K562 (cell line): ENCODE measurements around the gene CCDC169. TPM values are rescaled to one million over a fixed set of nuclear protein-coding genes. Genes with fewer than 3 reads are reported as not detected.

Experiments used
- ATF1 ChIP-seq, 2 experiments: fragments of 450-650 bp in 1 of 2; IDR thresholded peaks; 2 replicates each; pipeline ENCODE4 v1.6.1; 2016; ENCODE audit warnings: missing compliant biosample characterization in 1 of 2, missing genetic modification characterization in 1 of 2
- ATF3 ChIP-seq, 2 experiments: fragments of 450-650 bp in 1 of 2; sonication (generic) in 1 of 2; formaldehyde crosslinking in 1 of 2; IDR thresholded peaks in 1 of 2; conservative IDR thresholded peaks in 1 of 2; 2 replicates each; pipeline versions ENCODE4 v1.6.1 to v1.8.1; 2016 to 2023; ENCODE audit warnings: mild to moderate bottlenecking in 2 of 2, moderate library complexity in 2 of 2, inconsistent platforms in 1 of 2, missing genetic modification reagents in 1 of 2
- CAMTA2 ChIP-seq: fragments of 250-450 bp; sonication (Bioruptor Pico); conservative IDR thresholded peaks from 2 replicates; pipeline ENCODE4 v1.5.1; 2022
- CEBPG ChIP-seq, 3 experiments: fragments of 200-800 bp in 1 of 3; sonication (Bioruptor generic) in 1 of 3; sonication (generic) in 1 of 3; formaldehyde crosslinking in 1 of 3; IDR thresholded peaks in 2 of 3; conservative IDR thresholded peaks in 1 of 3; 2 replicates each; pipeline versions ENCODE4 v1.6.1 to v1.8.0; 2016 to 2022; ENCODE audit warnings: missing compliant biosample characterization in 2 of 3, missing genetic modification characterization in 2 of 3, mild to moderate bottlenecking in 1 of 3, missing genetic modification reagents in 1 of 3
- CHD1 ChIP-seq: fragments of 200-600 bp; sonication (generic); IDR thresholded peaks from one replicate; pipeline ENCODE4 v1.6.1; 2012; ENCODE audit warnings: mild to moderate bottlenecking, moderate library complexity, low read length, inconsistent platforms
- DIDO1 ChIP-seq: fragments of 450-650 bp; IDR thresholded peaks from 2 replicates; pipeline ENCODE4 v1.6.1; 2016; ENCODE audit warnings: low read depth, missing biosample characterization, missing genetic modification characterization
- EP400 ChIP-seq: fragments of 450-650 bp; IDR thresholded peaks from 2 replicates; pipeline ENCODE4 v1.6.1; 2017; ENCODE audit warnings: antibody characterized with exemption, mild to moderate bottlenecking, moderate library complexity
- ETV1 ChIP-seq: fragments of 450-650 bp; conservative IDR thresholded peaks from 2 replicates; pipeline ENCODE4 v1.6.1; 2016; ENCODE audit warnings: missing genetic modification characterization, control low read depth, low read depth, missing compliant biosample characterization
- FOXA3 ChIP-seq, 2 experiments: fragments of 450-650 bp in 1 of 2; sonication (generic) in 1 of 2; formaldehyde crosslinking; IDR thresholded peaks in 1 of 2; conservative IDR thresholded peaks in 1 of 2; 2 replicates each; pipeline versions ENCODE4 v1.4.0 to v1.8.0; 2020 to 2022; ENCODE audit warnings: mild to moderate bottlenecking in 2 of 2, missing genetic modification reagents in 1 of 2
- GTF2E2 ChIP-seq: fragments of 200-800 bp; sonication (Bioruptor generic); IDR thresholded peaks from 2 replicates; pipeline ENCODE4 v1.6.1; 2016; ENCODE audit warnings: missing genetic modification characterization, missing compliant biosample characterization
- JUND ChIP-seq, 2 experiments: IDR thresholded peaks; 2 replicates in 1 of 2; 3 replicates in 1 of 2; pipeline ENCODE4 v1.6.1; 2011; ENCODE audit warnings: borderline replicate concordance in 2 of 2, low read depth in 2 of 2, low read length in 2 of 2, improper control_type of control experiment in 1 of 2, missing biosample characterization in 1 of 2, missing genetic modification characterization in 1 of 2, missing genetic modification reagents in 1 of 2
- MAFF ChIP-seq: IDR thresholded peaks from 2 replicates; pipeline ENCODE4 v1.6.1; 2012; ENCODE audit warnings: low read length, improper control_type of control experiment
- MTA1 ChIP-seq: fragments of 450-650 bp; IDR thresholded peaks from 2 replicates; pipeline ENCODE4 v1.6.1; 2017; ENCODE audit warnings: borderline replicate concordance
- MTA2 ChIP-seq: fragments of 450-650 bp; IDR thresholded peaks from 2 replicates; pipeline ENCODE4 v1.6.1; 2016; ENCODE audit warnings: low read depth
- NFE2L1 ChIP-seq: fragments of 450-650 bp; IDR thresholded peaks from 2 replicates; pipeline ENCODE4 v1.6.1; 2016; ENCODE audit warnings: missing genetic modification characterization, low read depth, mild to moderate bottlenecking, missing compliant biosample characterization, moderate library complexity, borderline replicate concordance
- POLR2AphosphoS5 ChIP-seq: IDR thresholded peaks from 2 replicates; pipeline ENCODE4 v1.6.1; 2011; ENCODE audit warnings: mild to moderate bottlenecking, low read depth, low read length, moderate library complexity; ENCODE audit not compliant: control insufficient read depth, insufficient read depth
- POLR2H ChIP-seq: IDR thresholded peaks from 2 replicates; pipeline ENCODE4 v1.6.1; 2016; ENCODE audit warnings: missing genetic modification characterization, low read depth, mild to moderate bottlenecking, control low read depth, missing compliant biosample characterization, moderate library complexity
- PYGO2 ChIP-seq: fragments of 450-650 bp; IDR thresholded peaks from 2 replicates; pipeline ENCODE4 v1.6.1; 2016; ENCODE audit warnings: mild to moderate bottlenecking, missing genetic modification characterization, moderate library complexity, missing compliant biosample characterization
- RFX7 ChIP-seq: fragments of 250-450 bp; sonication (Bioruptor Pico); IDR thresholded peaks from 2 replicates; pipeline ENCODE4 v1.5.1; 2021; ENCODE audit warnings: mild to moderate bottlenecking
- SMAD1 ChIP-seq: fragments of 150-350 bp; IDR thresholded peaks from 2 replicates; pipeline ENCODE4 v1.6.1; 2014; ENCODE audit warnings: low read length, low read depth; ENCODE audit not compliant: partially characterized antibody
- TAF1 ChIP-seq: IDR thresholded peaks from 2 replicates; pipeline ENCODE4 v1.6.1; 2011; ENCODE audit warnings: mild to moderate bottlenecking, low read length, moderate library complexity; ENCODE audit not compliant: insufficient read depth, control insufficient read depth, severe bottlenecking; ENCODE audit errors: extremely low read depth
- TAF7 ChIP-seq: fragments of 450-650 bp; IDR thresholded peaks from 2 replicates; pipeline ENCODE4 v1.6.1; 2016; ENCODE audit warnings: missing genetic modification characterization, missing compliant biosample characterization
- ZNF639 ChIP-seq, 2 experiments: fragments of 200-800 bp in 1 of 2; sonication (Bioruptor generic) in 1 of 2; sonication (generic) in 1 of 2; formaldehyde crosslinking in 1 of 2; IDR thresholded peaks in 1 of 2; conservative IDR thresholded peaks in 1 of 2; 2 replicates each; pipeline versions ENCODE4 v1.5.0 to v1.6.1; 2016 to 2020; ENCODE audit warnings: missing compliant biosample characterization in 1 of 2, missing genetic modification characterization in 1 of 2, missing genetic modification reagents in 1 of 2
- polyA plus RNA-seq, 8 experiments: library from polyadenylated mRNA; depleted of rRNA in 4 of 8; stranded (reverse) in 5 of 8; unstranded in 3 of 8; fragments of >200 nt; fragmentation: Nextera tagmentation in 2 of 8; fragmentation: Illumina TruSeq in 1 of 8; extraction: Ambion mirVana in 2 of 8; extraction: Trizol in 1 of 8; gene quantifications; 2 replicates each; pipeline versions ENCODE4 v1.2.1 to v1.2.3, GENCODE V29; 2011 to 2014; ENCODE audit warnings: inconsistent platforms in 1 of 8, missing spikeins in 1 of 8
- total RNA-seq, 7 experiments: library from RNA; depleted of rRNA in 6 of 7; stranded (reverse); fragments of >200 nt in 6 of 7; fragmentation: Illumina TruSeq in 2 of 7; extraction: Trizol in 2 of 7; gene quantifications; 2 replicates each; pipeline versions ENCODE4 v1.2.1 to v1.2.3, GENCODE V29; 2011 to 2021; ENCODE audit warnings: low replicate concordance in 1 of 7

Gene CCDC169
- total and polyA plus RNA-seq, 9 of the 15 experiments (the other 6 are each of a cell fraction or from before 2014, with no cell fraction given), result 6.8 to 22.0 (median 12.4) TPM

- TF ChIP-seq TAF1 (peak; percentile 49), GTF2E2 (tag) (peak; percentile 43; the same call in 1 of the 2 replicates), TAF7 (tag) (0 out of 2 replicates have a peak, but pooled peaks have one; percentile 30), MTA2 (no peak), FOXA3 (CRISPR knock-in tag; conservative IDR thresholded peaks at IDR 0.05 in 1 of 2, IDR thresholded peaks at IDR 0.05 in 1 of 2) (peak; percentile 54 to 61; a peak in 2 of 4 replicates), ETV1 (tag) (no peak), PYGO2 (tag) (peak; percentile 57; the same call in 1 of the 2 replicates), CEBPG (CRISPR knock-in tag; IDR thresholded peaks at IDR 0.05) (peak; percentile 33; the same call in 1 of the 2 replicates), CEBPG (tag; conservative IDR thresholded peaks at IDR 0.05 in 1 of 2, IDR thresholded peaks at IDR 0.05 in 1 of 2) (peak in 1 of 2 experiments; percentile 47; a peak in 2 of 4 replicates), MTA1 (peak; percentile 60; the same call in 1 of the 2 replicates), MAFF (peak; percentile 77), JUND (IDR thresholded peaks at IDR 0.05; ENCODE audit: borderline replicate concordance, low read depth, low read length) (0 out of 2 replicates have a peak, but pooled peaks have one; percentile 4), JUND (tag; IDR thresholded peaks at IDR 0.05; ENCODE audit: borderline replicate concordance, low read depth, low read length) (no peak), ZNF639 (CRISPR knock-in tag; conservative IDR thresholded peaks at IDR 0.05 in 1 of 2, IDR thresholded peaks at IDR 0.05 in 1 of 2) (0 out of 4 replicates have a peak, but pooled peaks of 1 of the 2 experiments have one; percentile 16), CAMTA2 (no peak), POLR2AphosphoS5 (0 out of 2 replicates have a peak, but pooled peaks have one; percentile 23), CHD1 (peak; percentile 30), POLR2H (peak; percentile 55), RFX7 (CRISPR knock-in tag) (no peak), ATF1 (CRISPR knock-in tag; IDR thresholded peaks at IDR 0.05) (no peak), ATF1 (tag; IDR thresholded peaks at IDR 0.05) (peak; percentile 82), SMAD1 (peak; percentile 49), EP400 (peak; percentile 60), ATF3 (IDR thresholded peaks at IDR 0.05) (peak; percentile 29; the same call in 1 of the 2 replicates), ATF3 (CRISPR knock-in tag; conservative IDR thresholded peaks at IDR 0.05) (no peak), NFE2L1 (tag) (peak; percentile 66; the same call in 1 of the 2 replicates), DIDO1 (tag) (no peak)
Measured at GRCh38 chr13:36345438-36346221, 48.0 kb upstream of the CCDC169 start (continued).
